NOMO-1 treated with DMSO at 0.1 percent for 48 hours (cell line): ENCODE data around the gene GSTCD.
"Not testable (repeated sequence)": the region's sequence is repeated elsewhere in the genome, so short reads cannot be mapped to it uniquely, and the experiment has no call there.

Source experiments
- DNase-seq: peaks from one replicate; lab custom pipeline; 2025; ENCODE audit not compliant: unreplicated experiment; lab: John Stamatoyannopoulos, UW

The GSTCD gene

GRCh38 chr4:105714932-105715331 lies 6.3 kb downstream of the GSTCD start:
- no peak for DNase-seq

GRCh38 chr4:105715692-105716278 lies 7.2 kb downstream of the GSTCD start:
- DNase-seq = peak; percentile 21

GRCh38 chr4:105719204-105719603 lies 10.6 kb downstream of the GSTCD start:
- no peak for DNase-seq

- no peak for DNase-seq
These were observed 17.0 kb downstream of the GSTCD start for GRCh38 chr4:105725623-105726022.

GRCh38 chr4:105729895-105730294 lies 21.3 kb downstream of the GSTCD start:
- DNase-seq = not testable (repeated sequence)

- DNase-seq = not testable (repeated sequence)
These were observed 26.6 kb downstream of the GSTCD start for GRCh38 chr4:105735217-105735616.

- no peak for DNase-seq
These were observed 33.0 kb downstream of the GSTCD start for GRCh38 chr4:105741548-105741947.

- no peak for DNase-seq
These were observed 39.6 kb downstream of the GSTCD start for GRCh38 chr4:105748222-105748621.

- no peak for DNase-seq
These were observed 43.2 kb downstream of the GSTCD start for GRCh38 chr4:105751718-105752299.

GRCh38 chr4:105753361-105753760 lies 44.8 kb downstream of the GSTCD start:
- DNase-seq = no peak

GRCh38 chr4:105755375-105755774 lies 46.8 kb downstream of the GSTCD start:
- no peak for DNase-seq

- no peak for DNase-seq
These were observed 50.4 kb downstream of the GSTCD start for GRCh38 chr4:105758958-105759357.

GRCh38 chr4:105765690-105766407 lies 57.3 kb downstream of the GSTCD start:
- DNase-seq = no peak

- no peak for DNase-seq
These were observed 59.0 kb downstream of the GSTCD start for GRCh38 chr4:105767579-105767978.

- not testable (repeated sequence) for DNase-seq
These were observed 61.9 kb downstream of the GSTCD start for GRCh38 chr4:105770524-105770923.

- not testable (repeated sequence) for DNase-seq
These were observed 63.5 kb downstream of the GSTCD start for GRCh38 chr4:105772065-105772464.

GRCh38 chr4:105775760-105776415 lies 67.3 kb downstream of the GSTCD start:
- DNase-seq = not testable (repeated sequence)

GRCh38 chr4:105780176-105780575 lies 71.6 kb downstream of the GSTCD start:
- DNase-seq = no peak

GRCh38 chr4:105784761-105785160 lies 76.2 kb downstream of the GSTCD start:
- no peak for DNase-seq

GRCh38 chr4:105785792-105786191 lies 77.2 kb downstream of the GSTCD start:
- no peak for DNase-seq

GRCh38 chr4:105786748-105787147 lies 78.2 kb downstream of the GSTCD start:
- DNase-seq = no peak

GRCh38 chr4:105797225-105797624 lies 88.6 kb downstream of the GSTCD start:
- no peak for DNase-seq
